DOHH2 (cell line): Measurements from ENCODE around the gene TMEM218.

Experiments used
- H3F3A ChIP-seq: fragments of 200-600 bp; sonication (generic), shearing (Covaris generic); 2 replicates; pipeline ENCODE4 v1.6.0; 2016; ENCODE audit warnings: antibody characterized with exemption, mild to moderate bottlenecking; ENCODE audit not compliant: control insufficient read depth, insufficient read depth
- H3K27ac ChIP-seq: fragments of 200-600 bp; sonication (generic); 2 replicates; pipeline ENCODE4 v1.5.1; 2014; ENCODE audit warnings: low read depth, mild to moderate bottlenecking, low read length, moderate library complexity
- H3K27me3 ChIP-seq: fragments of 200-600 bp; sonication (generic); 2 replicates; pipeline ENCODE4 v1.6.1; 2014; ENCODE audit warnings: mild to moderate bottlenecking, low read length, mixed read lengths; ENCODE audit not compliant: control insufficient read depth
- H3K36me3 ChIP-seq: fragments of 200-600 bp; sonication (generic); 2 replicates; pipeline ENCODE4 v1.6.1; 2014; ENCODE audit warnings: mild to moderate bottlenecking, low read length, moderate library complexity, mixed read lengths; ENCODE audit not compliant: control insufficient read depth
- H3K4me1 ChIP-seq: fragments of 200-600 bp; sonication (generic); 2 replicates; pipeline ENCODE4 v1.6.1; 2014; ENCODE audit warnings: mild to moderate bottlenecking, low read length, mixed read lengths; ENCODE audit not compliant: control insufficient read depth
- H3K4me2 ChIP-seq: fragments of 200-600 bp; sonication (generic); 2 replicates; pipeline ENCODE4 v1.6.0; 2014; ENCODE audit warnings: mild to moderate bottlenecking, low read length, moderate library complexity
- H3K4me3 ChIP-seq: fragments of 200-600 bp; sonication (generic); 2 replicates; pipeline ENCODE4 v1.5.1; 2014; ENCODE audit warnings: mild to moderate bottlenecking, low read length, mixed read lengths
- H3K79me2 ChIP-seq: fragments of 200-600 bp; sonication (generic); 2 replicates; pipeline ENCODE4 v1.6.1; 2014; ENCODE audit warnings: mild to moderate bottlenecking, low read length, mixed read lengths; ENCODE audit not compliant: control insufficient read depth
- H3K9me2 ChIP-seq: fragments of 200-600 bp; sonication (generic); replicated peaks from 2 replicates; pipeline ENCODE4 v1.6.1; 2014; ENCODE audit warnings: mild to moderate bottlenecking, low read length, mixed read lengths; ENCODE audit not compliant: control insufficient read depth
- H3K9me3 ChIP-seq: fragments of 200-600 bp; sonication (generic); 2 replicates; pipeline ENCODE4 v1.6.1; 2014; ENCODE audit warnings: antibody characterized with exemption, low read length, mixed read lengths; ENCODE audit not compliant: control insufficient read depth, insufficient read depth
- H4K20me1 ChIP-seq: fragments of 200-600 bp; sonication (generic); 2 replicates; pipeline ENCODE4 v1.6.0; 2014; ENCODE audit warnings: low read depth, mild to moderate bottlenecking, antibody characterized with exemption, low read length, moderate library complexity; ENCODE audit not compliant: control insufficient read depth, insufficient read depth
- EZH2phosphoT487 ChIP-seq: fragments of 200-600 bp; sonication (generic); IDR thresholded peaks from 2 replicates; pipeline ENCODE4 v1.6.1; 2017; ENCODE audit warnings: borderline replicate concordance, mild to moderate bottlenecking, antibody characterized with exemption, low read length, moderate library complexity, mixed read lengths
- TF ChIP-seq, protein P1 (sequence below): fragments of 200-600 bp; sonication (generic); IDR thresholded peaks from one replicate; pipeline ENCODE4 v1.5.1; 2014; ENCODE audit warnings: antibody characterized with exemption, mild to moderate bottlenecking, low read depth, low read length; ENCODE audit not compliant: poor library complexity, severe bottlenecking

TMEM218 gene

DNA sequence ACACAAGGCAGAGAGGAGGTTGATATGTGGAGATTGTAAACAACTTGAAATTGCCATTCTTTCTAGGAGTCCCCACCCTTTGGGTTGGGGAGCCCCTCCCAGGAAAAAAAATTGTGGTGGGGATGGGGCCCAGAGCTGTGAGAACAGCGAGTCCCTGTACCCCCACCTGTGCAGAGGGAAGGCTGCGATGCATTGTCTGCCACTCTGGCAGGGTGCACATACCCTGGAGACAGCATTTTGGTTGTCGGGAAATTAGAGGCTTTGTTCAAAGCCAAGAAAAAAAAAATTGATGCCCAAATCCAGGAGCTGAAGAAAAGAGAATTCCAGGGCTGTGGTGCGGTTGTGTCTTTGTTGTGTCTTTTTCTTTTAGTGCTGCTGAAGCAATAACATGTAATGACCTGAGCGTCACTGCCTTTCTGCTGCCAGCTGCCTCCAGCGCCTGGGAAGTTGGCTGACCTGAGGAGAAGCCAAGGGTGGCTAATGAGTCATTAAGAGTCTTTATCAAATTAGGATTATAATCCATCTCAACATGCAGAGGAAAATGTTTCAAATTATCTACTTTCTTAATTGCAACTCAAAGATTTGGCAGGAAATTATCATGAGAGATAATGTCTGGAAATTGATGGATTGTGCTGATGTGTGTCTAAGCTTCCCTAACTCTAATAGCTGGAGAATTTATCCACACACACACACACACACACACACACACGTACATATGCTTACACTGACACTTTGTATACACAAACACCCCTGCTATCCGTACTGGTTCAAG is 45.1 kb upstream of the TMEM218 start:
- H3K4me3 ChIP-seq: no peak overlapping the region
- no peaks in the 10 kb centered on the region for H3K9me2 ChIP-seq
- TF ChIP-seq EZH2phosphoT487: no peak
- TF ChIP-seq, protein P1, sequence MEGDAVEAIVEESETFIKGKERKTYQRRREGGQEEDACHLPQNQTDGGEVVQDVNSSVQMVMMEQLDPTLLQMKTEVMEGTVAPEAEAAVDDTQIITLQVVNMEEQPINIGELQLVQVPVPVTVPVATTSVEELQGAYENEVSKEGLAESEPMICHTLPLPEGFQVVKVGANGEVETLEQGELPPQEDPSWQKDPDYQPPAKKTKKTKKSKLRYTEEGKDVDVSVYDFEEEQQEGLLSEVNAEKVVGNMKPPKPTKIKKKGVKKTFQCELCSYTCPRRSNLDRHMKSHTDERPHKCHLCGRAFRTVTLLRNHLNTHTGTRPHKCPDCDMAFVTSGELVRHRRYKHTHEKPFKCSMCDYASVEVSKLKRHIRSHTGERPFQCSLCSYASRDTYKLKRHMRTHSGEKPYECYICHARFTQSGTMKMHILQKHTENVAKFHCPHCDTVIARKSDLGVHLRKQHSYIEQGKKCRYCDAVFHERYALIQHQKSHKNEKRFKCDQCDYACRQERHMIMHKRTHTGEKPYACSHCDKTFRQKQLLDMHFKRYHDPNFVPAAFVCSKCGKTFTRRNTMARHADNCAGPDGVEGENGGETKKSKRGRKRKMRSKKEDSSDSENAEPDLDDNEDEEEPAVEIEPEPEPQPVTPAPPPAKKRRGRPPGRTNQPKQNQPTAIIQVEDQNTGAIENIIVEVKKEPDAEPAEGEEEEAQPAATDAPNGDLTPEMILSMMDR: no peak
- no peaks in the 10 kb centered on the region for H3F3A ChIP-seq
- H3K79me2 ChIP-seq: no peaks in the 10 kb centered on the region
- H4K20me1 ChIP-seq: no peaks in the 10 kb centered on the region
- H3K27ac ChIP-seq: no peak overlapping the region
- H3K27me3 ChIP-seq: peaks cover 9% of the 10 kb centered on the region
- no peaks in the 10 kb centered on the region for H3K36me3 ChIP-seq
- no peak overlapping the region for H3K4me2 ChIP-seq
- H3K9me3 ChIP-seq: no peaks in the 10 kb centered on the region
- H3K4me1 ChIP-seq: no peaks in the 10 kb centered on the region

GRCh38 chr11:125155767-125156166 is 44.3 kb upstream of the TMEM218 start:
- H3K9me2 ChIP-seq: no peaks in the 10 kb centered on the region
- H3K27me3 ChIP-seq: peaks cover 11% of the 10 kb centered on the region
- H3K4me3 ChIP-seq: no peak overlapping the region
- no peaks in the 10 kb centered on the region for H3F3A ChIP-seq
- no peaks in the 10 kb centered on the region for H3K79me2 ChIP-seq
- H3K36me3 ChIP-seq: no peaks in the 10 kb centered on the region
- H3K4me2 ChIP-seq: no peak overlapping the region
- H3K27ac ChIP-seq: no peak overlapping the region
- no peaks in the 10 kb centered on the region for H3K4me1 ChIP-seq
- no peaks in the 10 kb centered on the region for H4K20me1 ChIP-seq
- H3K9me3 ChIP-seq: no peaks in the 10 kb centered on the region
- TF ChIP-seq, protein P1: no peak
- TF ChIP-seq EZH2phosphoT487: no peak

DNA sequence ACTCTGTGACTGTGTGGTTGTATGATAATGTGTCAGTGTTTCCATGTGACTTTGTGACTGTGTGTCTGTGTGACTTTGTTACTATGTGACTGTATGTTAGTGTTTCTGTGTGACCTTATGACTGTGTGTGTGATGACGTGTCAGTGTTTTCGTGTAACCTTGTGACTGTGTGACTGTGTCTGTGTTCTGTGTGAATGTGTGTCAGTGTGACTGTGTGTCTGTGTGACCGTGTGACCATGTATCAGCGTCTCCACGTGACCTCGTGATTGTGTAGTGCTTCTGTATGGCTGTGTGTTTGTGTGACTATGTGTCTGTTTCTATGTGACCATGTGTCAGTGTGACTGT is 43.6 kb upstream of the TMEM218 start:
- H3F3A ChIP-seq: no peaks in the 10 kb centered on the region
- no peak for TF ChIP-seq EZH2phosphoT487
- TF ChIP-seq, protein P1: no peak
- no peak overlapping the region for H3K4me3 ChIP-seq
- H3K36me3 ChIP-seq: no peaks in the 10 kb centered on the region
- no peaks in the 10 kb centered on the region for H3K4me1 ChIP-seq
- H3K27me3 ChIP-seq: peaks cover 7% of the 10 kb centered on the region
- H3K27ac ChIP-seq: no peak overlapping the region
- H3K9me2 ChIP-seq: no peaks in the 10 kb centered on the region
- H4K20me1 ChIP-seq: no peaks in the 10 kb centered on the region
- H3K9me3 ChIP-seq: no peaks in the 10 kb centered on the region
- no peak overlapping the region for H3K4me2 ChIP-seq
- no peaks in the 10 kb centered on the region for H3K79me2 ChIP-seq
